Heart left ventricle (tissue), 16 donors: ENCODE results near the gene TMEM205. TPM values are rescaled to one million over a fixed set of nuclear protein-coding genes. Genes with fewer than 3 reads are reported as not detected.

Source experiments
- ATAC-seq, 4 donors: fragments of 200-7000 bp; cut with Tn5 transposase; one replicate each; pipeline ENCODE4 v1.9.1; 2020 to 2022; ENCODE audit warnings: moderate library complexity in 4 of 4, mild to moderate bottlenecking in 3 of 4, moderate number of reproducible peaks in 1 of 4
- DNase-seq, 5 donors: peaks; one replicate each; pipeline ENCODE4 v3.0.0-alpha.2; 2020
- H3K27ac ChIP-seq, 12 donors: fragments of 200-600 bp; sonication (generic) in 4 of 12; one replicate each; pipeline versions ENCODE4 v1.5.0 to v1.8.0; 2016 to 2022; ENCODE audit warnings: mild to moderate bottlenecking in 2 of 12
- H3K27me3 ChIP-seq, 9 donors: fragments of 200-600 bp; sonication (generic) in 2 of 9; one replicate each; pipeline versions ENCODE4 v1.5.1 to v1.8.0; 2016 to 2022; ENCODE audit warnings: mild to moderate bottlenecking in 3 of 9
- H3K36me3 ChIP-seq, 9 donors: fragments of 200-600 bp; sonication (generic) in 2 of 9; one replicate each; pipeline versions ENCODE4 v1.5.0 to v1.8.0; 2018 to 2022; ENCODE audit warnings: mild to moderate bottlenecking in 2 of 9
- H3K4me1 ChIP-seq, 12 donors: fragments of 200-600 bp; sonication (generic) in 4 of 12; one replicate each; pipeline versions ENCODE4 v1.5.0 to v1.8.0; 2016 to 2022; ENCODE audit warnings: mild to moderate bottlenecking in 3 of 12
- H3K4me3 ChIP-seq, 12 donors: fragments of 200-600 bp; sonication (generic) in 4 of 12; one replicate each; pipeline versions ENCODE4 v1.5.0 to v1.8.0; 2017 to 2022; ENCODE audit warnings: mild to moderate bottlenecking in 9 of 12, moderate library complexity in 4 of 12
- H3K9me3 ChIP-seq, 12 donors: fragments of 200-600 bp; sonication (generic) in 4 of 12; one replicate each; pipeline versions ENCODE4 v1.5.0 to v1.8.0; 2016 to 2022; ENCODE audit warnings: mild to moderate bottlenecking in 1 of 12
- POLR2A ChIP-seq, 2 donors: fragments of 450-650 bp; IDR thresholded peaks; one replicate each; pipeline ENCODE4 v1.6.1; 2017; ENCODE audit warnings: antibody characterized with exemption in 2 of 2, mild to moderate bottlenecking in 2 of 2, moderate library complexity in 2 of 2
- WGBS, 4 donors: extraction: QIAGEN DNeasy Blood & Tissue Kit in 2 of 4; methylation state at CpG; one replicate each; pipeline versions ENCODE4 v1.1.5 to v1.1.7; 2013 to 2018; 5-methylcytosine and 5-hydroxymethylcytosine counted together
- intact Hi-C, 10 donors: fragments of 100-400 bp; cut with DNase I; formaldehyde crosslinking; loops; one replicate each; pipeline versions ENCODE4 v1.11.1 to v1.14.2; 2022
- polyA plus RNA-seq, 2 donors: library from polyadenylated mRNA; stranded (reverse); fragments of 200-250 nt; gene quantifications; one replicate each; pipeline ENCODE4 v1.2.3, GENCODE V29; 2013
- total RNA-seq, 9 donors: library from RNA; depleted of rRNA in 2 of 9; stranded (reverse); fragments of >200 nt in 2 of 9; fragmentation: NEBNext Ultra II Directional in 3 of 9; extraction: Animal tissue kit (Norgen Biotek cat#: 25700) in 3 of 9; gene quantifications; one replicate each; pipeline versions ENCODE4 v1.1.0 to v1.2.4, GENCODE V29; 2016 to 2023
- TF ChIP-seq, protein P1 (sequence below), 12 donors: fragments of 200-600 bp; sonication (generic) in 4 of 12; IDR thresholded peaks; one replicate each; pipeline versions ENCODE4 v1.5.0 to v1.8.0; 2018 to 2022; ENCODE audit warnings: antibody characterized with exemption in 12 of 12, mild to moderate bottlenecking in 5 of 12
- donor health status: ischemic (EF 13 %, LVEDD 7.1; RV severe dilation, severe dysfunction).
- donor health status: healthy with polysubstance abuse.
- donor health status: DM: no; HTN: yes; CAD: no.
- donor health status: DM: no; HTN: no; CAD: no.
- donor health status: ischemic (EF 25% LVEDD 6.9; RV normal size, moderate dysfunction).
- donor health status: ischemic (EF 25% LVEDD 5.7; RV mildly dilated, moderate dysfunction).
- donor health status: healthy.
- donor health status: DM: yes; HTN: yes; CAD: no.
- donor health status: ischemic (EF 35%, LVEDD 5.7; RV mildly dilated, moderate dysfunction).
- donor health status: nonischemic (EF 11% LVEDD 7.7; RV severe dilation, severe dysfunction).
- donor health status: DM: yes; HTN: yes; CAD: no.
- donor health status: PGD.
- donor health status: ischemic (EF 29% LVEDD 5.4; RV normal size, mild dysfunction).
- donor health status: nonischemic (EF 23%, LVEDD 6.1; RV moderate dilation, normal function).

The TMEM205 gene
- total and polyA plus RNA-seq, 11 donors = 68.3 to 372 (median 90.6) TPM

DNA sequence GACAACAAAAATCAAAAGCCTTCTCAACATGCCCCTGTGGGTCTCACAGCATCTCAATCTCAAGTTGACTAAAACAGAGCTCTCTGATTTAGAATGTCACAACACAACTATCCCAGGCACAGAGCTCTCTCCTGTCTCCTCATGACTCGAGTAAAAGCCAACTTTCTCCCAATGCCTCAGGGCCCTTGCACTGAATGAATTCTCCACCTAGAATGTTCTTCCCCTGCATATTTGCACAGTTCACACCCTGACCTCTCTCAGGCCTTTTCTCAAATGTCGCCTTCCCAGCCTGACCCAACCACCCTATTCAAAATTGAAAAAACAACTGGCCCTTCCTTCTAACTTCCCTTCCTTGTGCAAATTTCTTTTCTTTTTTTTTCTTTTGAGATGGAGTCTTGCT lies 24.7 kb upstream of the TMEM205 start:
- TF ChIP-seq, protein P1, sequence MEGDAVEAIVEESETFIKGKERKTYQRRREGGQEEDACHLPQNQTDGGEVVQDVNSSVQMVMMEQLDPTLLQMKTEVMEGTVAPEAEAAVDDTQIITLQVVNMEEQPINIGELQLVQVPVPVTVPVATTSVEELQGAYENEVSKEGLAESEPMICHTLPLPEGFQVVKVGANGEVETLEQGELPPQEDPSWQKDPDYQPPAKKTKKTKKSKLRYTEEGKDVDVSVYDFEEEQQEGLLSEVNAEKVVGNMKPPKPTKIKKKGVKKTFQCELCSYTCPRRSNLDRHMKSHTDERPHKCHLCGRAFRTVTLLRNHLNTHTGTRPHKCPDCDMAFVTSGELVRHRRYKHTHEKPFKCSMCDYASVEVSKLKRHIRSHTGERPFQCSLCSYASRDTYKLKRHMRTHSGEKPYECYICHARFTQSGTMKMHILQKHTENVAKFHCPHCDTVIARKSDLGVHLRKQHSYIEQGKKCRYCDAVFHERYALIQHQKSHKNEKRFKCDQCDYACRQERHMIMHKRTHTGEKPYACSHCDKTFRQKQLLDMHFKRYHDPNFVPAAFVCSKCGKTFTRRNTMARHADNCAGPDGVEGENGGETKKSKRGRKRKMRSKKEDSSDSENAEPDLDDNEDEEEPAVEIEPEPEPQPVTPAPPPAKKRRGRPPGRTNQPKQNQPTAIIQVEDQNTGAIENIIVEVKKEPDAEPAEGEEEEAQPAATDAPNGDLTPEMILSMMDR (IDR thresholded peaks at IDR 0.05) = no peak
- TF ChIP-seq POLR2A (IDR thresholded peaks at IDR 0.05) = no peak
- H3K27ac ChIP-seq = no peak overlapping the region

DNA sequence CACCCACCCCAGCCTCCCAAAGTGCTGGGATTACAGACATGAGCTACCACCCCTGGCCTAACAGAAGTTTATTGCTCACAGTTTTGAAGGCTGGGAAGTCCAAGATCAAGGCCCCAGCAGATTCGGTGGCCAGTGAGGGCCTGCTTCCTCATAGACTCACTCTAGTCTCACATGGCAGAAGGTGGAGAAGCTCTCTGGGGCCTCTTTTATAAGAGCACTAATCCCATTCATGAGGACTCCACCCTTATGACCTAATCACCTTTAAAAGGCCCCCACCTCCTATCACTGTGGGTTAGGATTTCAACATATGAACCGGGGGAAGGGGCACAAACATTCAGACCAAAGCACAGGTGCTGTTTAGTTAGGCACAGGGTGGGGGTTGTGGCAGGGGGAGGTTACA lies 21.5 kb upstream of the TMEM205 start:
- no peaks in the 10 kb centered on the region for H3K9me3 ChIP-seq
- H3K36me3 ChIP-seq = peaks cover 0 to 32% (median 18%) of the 10 kb centered on the region in 9 donors
- intact Hi-C loops = no loop called here
- H3K27ac ChIP-seq = no peak overlapping the region
- no peaks in the 10 kb centered on the region for H3K4me1 ChIP-seq
- TF ChIP-seq, protein P1 (IDR thresholded peaks at IDR 0.05) = no peak
- TF ChIP-seq POLR2A (IDR thresholded peaks at IDR 0.05) = no peak
- WGBS, 4 donors = 72 to 89% (median 86%) methylated on average over 2 of the region's 2 CpGs
- no peaks in the 10 kb centered on the region for H3K27me3 ChIP-seq
- DNase-seq = no peak
- ATAC-seq = no peak
- H3K4me3 ChIP-seq = no peak overlapping the region

More for the DNA sequence above, 24.7 kb upstream of the TMEM205 start:
- H3K27me3 ChIP-seq = no peaks in the 10 kb centered on the region
- intact Hi-C loops = loop anchor here in 7 of 10 donors (10.0 kb wide), 2 partner anchors 76 to 224 kb away; partner anchors contain the start of genes TSPAN16 (in 6 of the 7) and ZNF627 (in 1 of the 7)
- H3K9me3 ChIP-seq = no peaks in the 10 kb centered on the region
- ATAC-seq (no peak), DNase-seq (no peak)
- H3K36me3 ChIP-seq = peaks cover 0 to 9% (median 0%) of the 10 kb centered on the region in 9 donors
- WGBS, 4 donors = 91 to 93% (median 92%) methylated on average over 2 of the region's 2 CpGs
- H3K4me1 ChIP-seq = peaks cover 4 to 17% (median 12%) of the 10 kb centered on the region in 12 donors
- no peak overlapping the region for H3K4me3 ChIP-seq

GRCh38 chr19:11365557-11366117 lies 19.6 kb upstream of the TMEM205 start:
- H3K36me3 ChIP-seq = peaks cover 0 to 46% (median 21%) of the 10 kb centered on the region in 9 donors
- H3K27ac ChIP-seq = peak overlapping the region in 1 of 12 donors; percentile 29
- TF ChIP-seq POLR2A (IDR thresholded peaks at IDR 0.05) = no peak
- TF ChIP-seq, protein P1 (IDR thresholded peaks at IDR 0.05) = no peak
- no peaks in the 10 kb centered on the region for H3K9me3 ChIP-seq
- no peak overlapping the region for H3K4me3 ChIP-seq
- intact Hi-C loops = no loop called here
- WGBS, 4 donors = 69 to 88% (median 76%) methylated on average over 7 of the region's 7 CpGs
- no peak for DNase-seq
- H3K4me1 ChIP-seq = peaks cover 0 to 8% (median 0%) of the 10 kb centered on the region in 12 donors
- H3K27me3 ChIP-seq = no peaks in the 10 kb centered on the region
- ATAC-seq = no peak

DNA sequence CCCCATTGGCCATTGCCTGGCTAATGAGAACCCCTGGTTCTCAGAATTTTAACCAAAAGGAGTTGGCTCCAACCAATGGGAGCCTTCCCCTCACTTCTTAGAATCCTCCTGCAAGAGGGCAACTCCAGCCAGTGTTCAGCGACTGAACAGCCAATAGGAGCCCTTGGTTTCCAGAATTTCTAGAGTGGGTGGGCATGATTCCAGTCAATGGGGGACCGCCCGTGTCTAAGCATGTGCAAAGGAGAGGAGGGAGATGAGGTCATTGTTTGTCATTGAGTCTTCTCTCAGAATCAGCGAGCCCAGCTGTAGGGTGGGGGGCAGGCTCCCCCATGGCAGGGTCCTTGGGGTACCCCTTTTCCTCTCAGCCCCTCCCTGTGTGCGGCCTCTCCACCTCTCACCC lies 18.9 kb upstream of the TMEM205 start:
- TF ChIP-seq, protein P1 (IDR thresholded peaks at IDR 0.05) = no peak
- TF ChIP-seq POLR2A (IDR thresholded peaks at IDR 0.05) = no peak
- no peaks in the 10 kb centered on the region for H3K9me3 ChIP-seq
- ATAC-seq = peak in 2 of 4 donors; percentile 16 to 27
- intact Hi-C loops = no loop called here
- peaks cover 0 to 51% (median 21%) of the 10 kb centered on the region in 9 donors for H3K36me3 ChIP-seq
- H3K27me3 ChIP-seq = no peaks in the 10 kb centered on the region
- peak overlapping the region in 1 of 12 donors; percentile 29 for H3K27ac ChIP-seq
- peaks cover 0 to 8% (median 0%) of the 10 kb centered on the region in 12 donors for H3K4me1 ChIP-seq
- no peak for DNase-seq
- H3K4me3 ChIP-seq = no peak overlapping the region
- 70 to 85% (median 76%) methylated on average over 5 of the region's 5 CpGs for WGBS, 4 donors
